Fibroblast of gingiva (primary cell): ENCODE data around the gene AIMP1.

Source experiments
- DNase-seq: peaks from one replicate; pipeline ENCODE4 v3.0.0-alpha.2; 2011; ENCODE audit warnings: low read depth

The AIMP1 gene

GRCh38 chr4:106315968-106316772, at the start of gene AIMP1, which contains the start of gene TBCK:
Gene AIMP1 (plus strand): TSS chr4:106316550. CDS start chr4:106325010, 8,460 bp downstream.
Gene TBCK (minus strand): TSS chr4:106316209. CDS start chr4:106308960, 7,249 bp downstream.
- DNase-seq = peak; percentile 91

- no peak for DNase-seq
These were observed 47.6 kb upstream of the AIMP1 start for GRCh38 chr4:106268786-106269185.

DNA sequence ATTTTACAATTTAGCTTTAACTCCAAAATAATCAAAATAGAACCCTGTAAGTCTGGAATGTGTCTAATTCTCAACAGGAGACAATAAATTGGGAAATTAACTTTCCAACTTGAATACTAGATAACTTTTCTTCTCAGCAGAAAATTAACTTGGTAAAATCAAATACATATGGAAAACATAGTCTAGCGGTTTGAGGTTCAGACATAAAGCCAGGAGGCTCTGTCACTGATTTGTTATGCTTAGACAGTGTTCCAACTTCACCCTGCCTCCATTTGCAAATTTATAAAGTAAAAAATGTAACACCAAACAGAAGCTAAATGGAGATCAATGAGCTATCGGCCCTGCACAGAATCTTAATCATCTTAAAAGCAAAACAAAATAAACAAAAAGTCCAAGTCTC, 46.6 kb upstream of the AIMP1 start:
- DNase-seq = no peak

DNA sequence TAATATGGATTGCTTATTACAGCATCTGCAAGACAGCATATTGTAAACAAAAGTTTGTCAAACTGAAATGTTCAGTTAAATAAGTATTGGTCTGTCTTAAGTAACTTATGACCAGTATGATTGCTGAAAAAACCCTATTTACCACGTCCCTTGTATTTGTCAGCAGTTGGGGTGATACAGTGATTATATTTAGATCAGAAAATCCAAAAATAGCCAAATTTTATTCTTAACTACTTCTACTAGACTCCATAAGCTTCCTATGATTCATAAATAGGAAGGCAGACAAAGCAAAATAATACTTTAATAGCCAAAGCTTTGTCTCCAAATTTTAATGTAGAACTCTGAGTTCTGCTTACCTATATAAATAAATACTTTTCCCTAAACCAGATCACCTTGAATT, 45.6 kb upstream of the AIMP1 start:
- no peak for DNase-seq

DNA sequence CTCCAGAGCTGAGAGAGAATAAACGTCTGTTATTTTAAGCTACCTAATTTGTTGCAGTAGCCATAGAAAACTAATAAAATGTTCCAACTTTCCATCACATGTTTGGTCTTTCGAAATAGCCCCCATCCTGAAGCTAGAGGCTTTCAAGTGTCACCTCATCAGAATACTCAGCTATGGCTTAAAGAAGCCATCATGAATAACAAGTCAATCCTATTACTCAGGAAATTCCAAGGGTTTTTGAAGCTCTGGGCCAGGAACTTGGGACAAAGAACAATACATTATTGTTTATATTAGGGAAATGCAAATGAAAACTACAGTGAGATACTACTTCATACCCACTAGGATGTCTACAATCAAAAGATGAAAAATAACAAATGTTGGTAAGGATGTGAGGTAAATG, 42.5 kb upstream of the AIMP1 start:
- peak; percentile 48 for DNase-seq

- DNase-seq = no peak
These were observed 39.1 kb upstream of the AIMP1 start for GRCh38 chr4:106277140-106277675.

- DNase-seq = no peak
These were observed 32.1 kb upstream of the AIMP1 start for GRCh38 chr4:106284227-106284626.

GRCh38 chr4:106286611-106287010, 29.7 kb upstream of the AIMP1 start:
- no peak for DNase-seq

DNA sequence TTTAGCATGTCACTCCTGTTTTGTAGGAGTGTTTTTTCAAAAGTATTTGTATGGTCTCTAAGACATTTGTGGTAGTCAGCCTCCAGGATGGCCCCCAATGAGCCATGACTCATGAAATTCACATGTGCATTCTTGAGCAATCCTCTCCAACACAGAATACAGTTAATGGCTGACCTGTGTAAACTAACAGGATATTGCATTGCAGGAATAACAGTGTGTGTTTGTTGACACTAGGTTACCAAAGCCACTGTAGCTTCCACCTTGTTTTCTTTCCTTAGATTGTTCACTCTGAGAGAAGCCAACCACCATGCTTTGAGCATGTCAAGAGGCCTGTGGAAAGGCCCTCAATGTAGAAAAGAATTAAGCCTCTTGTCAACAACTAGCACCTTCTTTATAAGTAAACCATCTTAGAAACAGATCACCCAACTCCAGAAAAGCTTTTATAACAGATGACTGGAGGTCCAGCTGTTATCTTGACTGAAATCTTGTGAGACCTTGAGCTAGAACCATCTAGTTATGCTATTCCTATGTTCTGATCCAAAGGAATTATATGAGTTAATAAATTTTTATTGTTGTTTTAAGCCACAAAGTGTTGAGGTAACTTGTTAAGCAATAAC, 28.9 kb upstream of the AIMP1 start:
- DNase-seq = peak; percentile 91

GRCh38 chr4:106289737-106290136, 26.6 kb upstream of the AIMP1 start:
- no peak for DNase-seq

- DNase-seq = no peak
These were observed 24.7 kb upstream of the AIMP1 start for GRCh38 chr4:106291678-106292077.

DNA sequence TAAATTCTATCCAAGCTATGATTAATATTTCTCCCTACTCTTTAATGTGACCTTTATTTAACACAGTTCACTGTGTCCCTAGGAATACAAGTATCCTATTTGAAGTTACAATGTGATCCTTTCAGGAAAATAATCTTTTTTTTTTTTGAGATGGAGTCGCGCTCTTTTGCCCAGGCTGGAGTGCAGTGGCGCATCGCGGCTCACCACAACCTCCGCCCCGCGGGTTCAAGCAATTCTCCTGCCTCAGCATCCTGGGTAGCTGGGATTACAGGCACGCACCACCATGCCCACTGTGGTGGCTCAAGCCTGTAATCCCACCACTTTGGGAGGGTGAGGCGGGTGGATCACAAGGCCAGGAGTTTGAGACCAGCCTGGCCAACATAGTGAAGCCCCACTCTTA, 22.3 kb upstream of the AIMP1 start:
- DNase-seq = no peak

GRCh38 chr4:106297245-106298035, 18.9 kb upstream of the AIMP1 start:
- no peak for DNase-seq

DNA sequence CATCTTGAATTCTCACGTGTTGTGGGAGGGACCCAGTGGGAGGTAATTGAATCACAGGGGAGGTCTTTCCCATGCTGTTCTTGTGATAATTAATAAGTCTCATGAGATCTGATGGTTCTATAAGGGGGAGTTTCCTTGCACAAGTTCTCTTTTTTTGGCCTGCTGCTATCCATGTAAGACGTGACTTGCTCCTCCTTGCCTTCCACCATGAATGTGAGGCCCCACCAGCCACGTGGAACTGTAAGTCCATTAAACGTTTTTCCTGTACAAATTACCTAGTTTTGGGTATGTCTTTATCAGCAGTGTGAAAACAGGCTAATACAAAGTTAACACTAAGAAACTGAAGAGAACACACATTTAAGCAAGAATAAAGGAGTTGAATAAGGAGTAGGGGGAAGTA, 16.4 kb upstream of the AIMP1 start:
- DNase-seq = no peak

DNA sequence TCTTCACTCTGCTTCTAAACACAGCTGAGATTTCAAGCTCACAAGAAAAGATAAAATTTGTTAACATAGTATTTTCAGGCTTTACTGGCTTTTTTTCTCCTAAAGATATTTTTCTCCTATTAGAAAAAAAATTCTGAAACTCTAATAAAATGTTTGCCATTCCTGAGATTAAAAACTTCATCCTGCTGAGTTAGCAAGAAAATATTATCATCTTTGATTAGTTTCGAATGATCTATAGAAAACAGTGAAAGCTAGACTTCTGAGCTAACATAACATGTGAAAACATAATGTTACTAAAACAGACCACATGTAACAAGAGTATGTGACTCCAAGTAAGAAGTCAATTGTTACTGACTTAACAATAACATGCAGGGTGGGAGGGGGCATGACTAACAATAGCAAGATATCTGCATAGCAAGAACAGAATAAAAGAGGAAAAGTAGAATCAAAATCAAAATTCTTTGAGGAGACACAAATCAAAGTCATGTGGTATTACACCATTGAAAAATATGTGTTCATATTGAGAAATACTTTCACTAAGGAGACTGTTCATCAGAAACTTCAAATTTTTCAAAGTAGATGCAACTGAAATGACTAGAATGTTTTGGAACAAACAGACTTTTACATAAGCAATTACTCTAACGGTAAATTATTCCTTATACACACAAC, 14.8 kb upstream of the AIMP1 start:
- peak; percentile 76 for DNase-seq

DNA sequence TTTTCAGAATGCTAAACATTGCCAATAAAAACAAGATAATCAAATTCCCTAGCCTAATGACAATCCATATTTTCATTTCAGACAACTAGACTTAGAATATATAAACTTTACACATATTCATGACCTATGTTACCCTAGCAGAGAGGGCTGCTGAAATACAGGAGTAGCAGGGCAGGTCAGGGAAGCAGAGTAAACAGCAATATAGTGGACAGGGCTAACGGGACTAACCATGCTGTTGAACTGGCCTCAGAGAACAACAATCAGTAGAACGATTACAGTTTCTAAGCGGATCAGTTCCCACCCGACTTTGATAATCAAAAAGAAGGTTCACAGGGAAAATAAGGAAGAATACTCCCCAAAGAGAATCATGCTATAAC, 14.3 kb upstream of the AIMP1 start:
- DNase-seq = no peak

DNA sequence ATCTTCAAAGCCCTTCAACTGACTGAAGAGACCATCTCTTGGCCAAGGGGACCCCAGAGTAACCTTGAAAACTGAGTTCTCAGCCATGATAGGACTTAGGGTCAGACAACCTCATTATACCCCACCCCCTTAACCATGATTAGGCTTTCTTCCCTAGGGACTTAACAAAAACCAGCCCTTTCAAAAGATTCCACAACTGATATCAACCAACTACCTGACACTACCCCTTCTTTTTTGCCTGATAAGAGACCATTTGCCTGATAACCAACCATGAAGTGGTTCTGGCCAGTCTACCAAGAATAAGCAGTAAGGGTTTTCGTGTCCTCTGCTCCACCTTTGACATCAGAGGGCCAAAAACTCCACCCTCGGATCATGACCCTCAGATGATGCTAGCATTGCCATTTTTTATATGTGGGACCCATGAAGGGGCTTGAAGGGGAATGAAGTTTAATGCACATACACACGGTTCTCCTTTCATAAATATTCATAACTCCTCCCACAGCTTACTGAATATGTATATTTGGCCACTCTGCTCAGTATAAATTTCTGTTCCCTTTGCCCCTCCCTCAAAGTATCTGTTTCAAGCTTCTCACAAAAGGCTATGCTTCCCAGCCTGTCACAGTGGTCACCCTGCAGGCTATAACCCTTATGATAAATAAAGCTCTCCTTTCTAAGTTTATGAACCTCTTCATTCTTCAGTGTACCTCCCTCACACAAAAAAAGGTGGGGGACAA, 12.6 kb upstream of the AIMP1 start:
- no peak for DNase-seq

DNA sequence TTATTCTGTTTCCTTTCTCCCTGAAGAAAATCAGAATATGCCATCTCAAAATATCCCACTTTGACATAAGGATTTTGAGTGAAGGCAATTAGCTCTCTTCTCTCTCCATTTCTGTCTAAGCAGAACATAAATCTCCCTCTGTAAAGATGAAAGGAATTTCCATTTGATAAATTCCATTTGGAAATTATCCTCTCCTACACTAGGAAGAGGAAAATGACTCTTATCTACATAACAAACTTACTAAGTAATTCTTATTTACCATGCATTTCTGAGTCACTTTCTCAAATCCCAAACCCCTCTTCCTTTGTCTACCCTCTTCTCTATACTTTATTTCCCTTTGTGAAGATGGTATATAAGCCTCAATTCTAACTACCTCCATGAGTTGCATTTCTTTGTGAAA, 11.7 kb upstream of the AIMP1 start:
- no peak for DNase-seq

DNA sequence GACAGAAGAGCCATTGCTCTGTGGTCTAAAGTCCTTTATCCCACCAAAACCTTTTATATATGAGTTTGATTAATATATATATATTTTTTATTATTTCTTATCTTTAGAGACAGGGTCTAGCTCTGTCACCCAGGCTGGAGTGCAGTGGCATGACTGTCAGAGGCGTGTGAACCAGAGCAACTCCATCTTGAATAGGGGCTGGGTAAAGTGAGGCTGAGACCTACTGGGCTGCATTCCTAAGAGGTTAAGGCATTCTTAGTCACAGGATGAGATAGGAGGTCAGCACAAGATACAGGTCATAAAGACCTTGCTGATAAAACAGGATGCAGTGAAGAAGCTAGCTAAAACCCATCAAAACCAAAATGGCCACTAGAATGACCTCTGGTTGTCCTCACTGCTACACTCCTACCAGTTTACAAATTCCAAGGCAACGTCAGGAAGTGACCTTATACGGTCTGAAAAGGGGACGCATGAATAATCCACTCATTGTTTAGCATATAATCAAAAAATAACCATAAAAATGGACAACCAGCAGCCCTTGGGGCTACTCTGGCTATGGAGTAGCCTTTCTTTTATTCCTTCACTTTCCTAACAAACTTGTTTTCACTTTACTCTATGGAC, 10.8 kb upstream of the AIMP1 start:
- DNase-seq = no peak

GRCh38 chr4:106306561-106306960, 9.8 kb upstream of the AIMP1 start:
- no peak for DNase-seq

GRCh38 chr4:106312377-106312776, 4.0 kb upstream of the AIMP1 start:
- DNase-seq = peak; percentile 64
